NCI-H748 (cell line): ENCODE results near the gene SCIMP.
A peak's percentile ranks its signal among the peaks of the same experiment; 100 is the strongest.
"Not testable (repeated sequence)": the region's sequence is repeated elsewhere in the genome, so short reads cannot be mapped to it uniquely, and the experiment has no call there.

ENCODE experiments used
- DNase-seq: peaks from one replicate; lab custom pipeline; 2025; ENCODE audit not compliant: unreplicated experiment; lab: John Stamatoyannopoulos, UW

The SCIMP gene

DNA sequence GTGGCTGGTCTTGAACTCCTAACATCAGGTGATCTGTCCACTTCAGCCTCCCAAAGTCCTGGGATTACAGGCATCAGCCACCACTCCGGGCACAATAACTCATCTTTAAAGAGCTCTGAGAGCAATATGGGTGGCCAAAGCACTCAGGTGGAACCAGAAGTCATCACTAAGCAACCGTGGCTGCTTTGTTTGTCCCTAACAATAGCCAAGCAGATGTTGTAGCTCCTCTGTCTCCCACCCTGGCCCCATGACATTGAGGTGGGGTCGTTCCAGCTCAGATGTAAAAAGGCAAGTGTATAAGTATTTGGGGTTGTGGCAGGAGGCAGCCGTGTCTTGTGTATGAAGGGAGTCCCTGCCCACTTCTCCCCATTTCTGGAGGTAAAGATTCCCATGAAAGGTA is 3.7 kb upstream of the SCIMP start:
- DNase-seq: peak; percentile 58

DNA sequence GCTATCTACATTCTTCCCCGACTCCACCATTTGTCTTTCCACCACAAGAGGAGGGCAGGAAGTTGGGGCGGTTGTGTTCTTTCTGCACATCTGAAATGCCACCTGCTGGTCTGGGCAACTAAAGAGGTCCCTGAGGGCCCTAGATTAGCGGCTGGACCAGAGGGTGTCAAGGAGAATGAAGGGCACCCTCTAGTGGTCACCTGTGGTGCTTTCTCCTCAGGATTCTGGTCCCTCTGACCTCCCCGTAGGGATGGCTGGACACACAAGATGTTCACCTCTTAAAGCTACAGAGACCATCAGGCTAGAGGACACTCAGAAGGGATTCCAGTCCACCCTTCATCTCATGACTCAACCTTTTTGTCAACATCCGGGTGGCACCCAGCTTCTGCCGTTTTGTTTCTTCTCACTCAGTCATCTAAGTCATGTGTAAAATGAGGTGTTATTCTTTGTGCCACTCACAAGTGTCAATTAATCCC is 2.9 kb upstream of the SCIMP start:
- peak; percentile 89 for DNase-seq

DNA sequence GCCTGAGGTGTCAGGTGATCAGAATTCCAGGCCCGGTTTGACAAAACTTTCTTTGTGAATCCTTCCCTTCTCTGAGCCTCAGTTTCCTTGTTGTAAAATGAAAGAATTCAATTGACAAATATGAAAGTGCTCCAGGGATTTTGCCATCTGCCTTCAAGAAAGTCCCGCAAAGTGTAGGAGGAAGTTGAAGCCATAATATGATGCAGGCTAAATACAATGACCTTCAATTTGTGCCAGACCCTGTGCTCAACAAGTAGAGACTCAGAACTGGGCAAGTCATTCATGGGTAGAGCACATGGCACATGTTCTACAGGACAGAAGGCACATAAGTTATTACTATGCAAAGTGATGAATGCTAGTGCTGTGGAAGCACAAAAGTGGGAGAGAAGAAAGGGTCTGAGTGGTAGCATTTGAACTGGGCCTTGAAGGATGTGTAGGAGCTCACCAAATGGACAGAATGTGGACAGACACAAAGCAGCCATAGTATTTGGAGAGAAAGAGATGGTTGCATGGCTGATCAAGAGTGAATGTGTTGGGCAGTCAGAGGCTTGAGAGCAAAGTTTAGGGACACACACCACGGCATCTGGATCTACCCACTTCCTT is 2.4 kb upstream of the SCIMP start:
- DNase-seq: no peak

DNA sequence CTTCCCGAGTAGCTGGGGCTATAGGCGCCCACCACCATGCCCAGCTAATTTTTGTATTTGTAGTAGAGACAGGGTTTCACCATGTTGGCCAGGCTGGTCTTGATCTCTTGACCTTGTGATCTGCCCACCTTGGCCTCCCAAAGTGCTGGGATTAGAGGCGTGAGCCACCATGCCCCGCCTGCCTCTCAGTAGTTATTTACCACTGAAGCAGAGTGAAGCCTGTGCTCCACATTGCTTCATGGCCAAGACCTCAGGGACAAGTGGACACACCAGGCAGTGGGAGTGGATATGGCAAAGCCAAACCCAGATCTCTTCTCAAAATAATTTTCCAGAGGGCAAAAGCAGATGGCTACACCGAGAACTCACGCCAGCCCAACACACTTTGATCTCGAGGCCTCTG is 1.2 kb downstream of the SCIMP start:
- DNase-seq: not testable (repeated sequence)

DNA sequence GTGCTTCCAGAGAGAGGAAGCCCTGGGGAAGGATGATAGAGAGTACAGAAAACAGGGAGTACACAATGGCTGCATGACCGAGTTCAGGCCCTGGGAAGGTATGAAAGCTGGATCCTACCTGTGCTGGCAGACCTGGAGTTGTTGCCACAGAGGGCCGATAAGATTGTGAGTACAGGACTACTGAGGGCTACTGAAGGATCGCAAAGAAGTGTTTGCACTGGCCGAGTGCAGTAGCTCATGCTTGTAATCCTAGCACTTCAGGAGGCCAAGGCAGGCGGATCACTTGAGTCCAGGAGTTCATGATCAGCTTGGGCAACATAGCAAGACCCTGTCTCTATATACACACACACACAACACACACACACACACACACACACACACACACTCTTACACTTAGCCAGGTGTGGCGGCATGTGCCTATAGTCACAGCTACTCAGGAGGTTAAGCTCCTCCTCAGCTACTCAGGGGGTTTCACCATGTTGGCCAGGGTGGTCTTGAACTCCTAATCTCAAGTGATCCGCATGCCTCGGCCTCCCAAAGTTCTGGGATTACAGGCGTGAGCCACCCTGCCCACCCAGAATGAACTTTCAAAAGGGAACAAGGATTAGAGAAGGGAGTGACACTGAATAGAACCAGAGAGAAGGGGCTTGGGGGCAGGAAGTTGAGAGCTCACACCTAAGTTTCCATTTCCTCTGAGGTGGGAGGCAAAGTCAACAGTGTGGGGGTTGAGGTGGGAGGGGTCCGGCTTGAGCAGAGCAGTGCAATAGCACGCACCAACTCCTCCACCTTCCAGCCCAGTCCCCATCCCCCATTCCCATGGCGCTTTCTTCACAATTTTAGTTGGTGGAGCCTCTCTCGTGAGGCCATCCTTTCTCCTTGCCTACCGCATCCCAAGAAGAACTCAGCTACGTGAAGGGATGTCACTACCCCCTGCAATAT is 7.5 kb downstream of the SCIMP start:
- no peak for DNase-seq

DNA sequence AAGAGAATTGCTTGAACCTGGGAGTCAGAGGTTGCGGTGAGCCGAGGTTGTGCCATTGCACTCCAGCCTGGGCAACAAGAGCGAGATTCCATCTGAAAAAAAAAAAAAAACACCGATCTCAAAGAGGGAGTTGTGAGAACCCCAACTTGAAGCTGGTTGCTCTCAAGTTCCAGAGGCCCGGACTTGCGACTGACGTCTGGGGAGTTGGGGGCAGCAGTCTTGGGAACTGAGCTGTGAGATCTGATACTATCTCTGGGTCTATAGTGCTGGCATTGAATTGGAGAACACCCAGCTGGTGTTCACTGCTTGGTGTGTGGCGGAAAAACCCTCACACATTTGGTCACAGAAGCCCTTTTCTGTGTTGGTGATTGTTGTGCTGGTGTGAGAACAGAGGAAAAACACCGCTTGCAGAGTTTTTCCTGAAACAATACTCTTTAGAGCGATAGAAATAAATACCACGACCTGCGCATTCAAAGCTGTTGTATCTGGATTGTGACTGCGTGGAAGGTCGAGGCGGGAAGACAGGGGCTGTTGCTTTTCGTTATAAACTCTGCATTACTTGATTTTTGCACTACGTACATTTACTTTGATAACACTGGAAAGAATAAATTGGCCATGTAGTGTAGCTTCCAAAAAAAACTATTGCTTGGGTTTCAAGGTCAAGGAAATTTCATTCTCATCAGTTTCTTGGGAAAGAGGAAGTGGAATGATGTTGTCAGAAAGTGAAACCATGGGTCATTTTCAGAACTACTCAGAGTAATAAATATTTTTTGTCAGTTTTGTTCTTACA is 8.8 kb downstream of the SCIMP start:
- DNase-seq: no peak

DNA sequence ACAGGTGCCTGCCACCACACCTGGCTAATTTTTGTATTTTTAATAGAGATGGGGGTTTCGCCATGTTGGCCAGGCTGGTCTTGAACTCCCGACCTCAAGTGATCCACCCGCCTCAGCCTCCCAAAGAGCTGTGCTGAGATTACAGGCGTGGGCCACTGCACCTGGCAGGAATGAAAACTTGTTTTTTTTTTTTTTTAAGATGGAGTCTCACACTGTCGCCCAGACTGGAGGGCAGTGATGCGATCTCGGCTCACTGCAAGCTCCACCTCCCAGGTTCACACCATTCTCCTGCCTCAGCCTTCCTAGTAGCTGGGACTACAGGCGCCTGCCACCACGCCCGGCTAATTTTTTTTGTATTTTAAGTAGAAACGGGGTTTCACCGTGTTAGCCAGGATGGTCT is 12.7 kb downstream of the SCIMP start:
- DNase-seq: not testable (repeated sequence)

DNA sequence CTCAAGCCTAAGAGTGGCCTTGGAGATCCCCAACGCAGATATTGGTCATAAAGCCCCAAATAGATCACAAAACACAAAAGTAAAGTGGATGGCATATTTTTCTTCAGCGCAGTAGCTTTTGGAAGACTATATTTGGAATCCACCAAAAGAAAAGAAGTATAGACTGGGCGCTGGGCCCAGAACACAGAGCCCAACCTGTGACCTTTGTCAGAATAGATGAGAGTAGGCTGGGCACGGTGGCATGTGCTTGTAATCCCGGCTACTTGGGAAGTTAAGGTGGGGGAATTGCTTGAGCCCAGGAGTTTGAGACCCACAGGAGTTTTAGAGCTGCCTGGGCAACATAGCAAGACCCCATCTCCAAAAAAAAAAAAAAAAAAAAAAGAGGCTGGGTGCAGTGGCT is 14.6 kb downstream of the SCIMP start:
- no peak for DNase-seq

DNA sequence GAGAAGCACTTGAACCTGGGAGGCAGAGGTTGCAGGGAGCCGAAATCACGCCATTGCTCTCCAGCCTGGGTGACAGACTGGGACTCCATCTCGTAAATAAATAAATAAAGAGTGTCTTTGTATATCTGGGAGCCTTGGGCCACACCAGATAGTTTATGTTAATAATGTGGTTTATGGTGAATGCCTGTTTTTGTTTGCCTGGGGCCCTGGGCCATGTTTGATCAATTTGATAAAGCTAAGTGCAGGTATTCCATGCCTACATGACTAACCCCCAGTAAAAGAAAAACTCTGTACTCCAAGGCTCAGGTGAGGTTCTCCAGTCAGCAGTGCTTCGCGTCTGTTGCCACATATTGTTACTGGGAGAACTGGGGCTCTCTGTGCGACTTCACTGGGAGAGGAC is 15.1 kb downstream of the SCIMP start:
- DNase-seq: no peak

DNA sequence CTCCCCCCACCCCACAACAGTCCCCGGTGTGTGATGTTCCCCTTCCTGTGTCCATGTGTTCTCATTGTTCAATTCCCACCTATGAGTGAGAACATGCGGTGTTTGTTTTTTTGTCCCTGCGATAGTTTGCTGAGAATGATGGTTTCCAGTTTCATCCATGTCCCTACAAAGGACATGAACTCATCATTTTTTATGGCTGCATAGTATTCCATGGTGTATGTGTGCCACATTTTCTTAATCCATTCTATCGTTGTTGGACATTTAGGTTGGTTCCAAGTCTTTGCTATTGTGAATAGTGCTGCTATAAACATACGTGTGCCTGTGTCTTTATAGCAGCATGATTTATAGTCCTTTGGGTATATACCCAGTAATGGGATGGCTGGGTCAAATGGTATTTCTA is 17.1 kb downstream of the SCIMP start:
- not testable (repeated sequence) for DNase-seq

DNA sequence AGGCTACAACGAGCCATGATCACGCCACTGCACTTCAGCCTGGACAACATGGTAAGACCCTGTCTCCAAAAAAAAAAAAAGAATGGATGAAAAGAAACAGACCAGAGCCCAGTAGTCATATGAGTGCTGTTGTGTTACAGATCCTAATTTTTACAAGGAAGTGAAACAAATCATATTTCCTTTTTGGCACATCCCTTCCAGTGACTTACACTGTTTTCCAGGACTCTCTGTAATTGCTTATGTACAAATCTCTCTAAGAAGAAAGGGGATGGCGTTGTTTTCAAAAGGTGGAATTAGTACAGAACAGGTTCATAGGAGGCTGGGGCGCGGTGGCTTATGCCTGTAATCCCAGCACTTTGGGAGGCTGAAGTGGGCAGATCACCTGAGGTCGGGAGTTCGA is 23.2 kb downstream of the SCIMP start:
- DNase-seq: no peak

DNA sequence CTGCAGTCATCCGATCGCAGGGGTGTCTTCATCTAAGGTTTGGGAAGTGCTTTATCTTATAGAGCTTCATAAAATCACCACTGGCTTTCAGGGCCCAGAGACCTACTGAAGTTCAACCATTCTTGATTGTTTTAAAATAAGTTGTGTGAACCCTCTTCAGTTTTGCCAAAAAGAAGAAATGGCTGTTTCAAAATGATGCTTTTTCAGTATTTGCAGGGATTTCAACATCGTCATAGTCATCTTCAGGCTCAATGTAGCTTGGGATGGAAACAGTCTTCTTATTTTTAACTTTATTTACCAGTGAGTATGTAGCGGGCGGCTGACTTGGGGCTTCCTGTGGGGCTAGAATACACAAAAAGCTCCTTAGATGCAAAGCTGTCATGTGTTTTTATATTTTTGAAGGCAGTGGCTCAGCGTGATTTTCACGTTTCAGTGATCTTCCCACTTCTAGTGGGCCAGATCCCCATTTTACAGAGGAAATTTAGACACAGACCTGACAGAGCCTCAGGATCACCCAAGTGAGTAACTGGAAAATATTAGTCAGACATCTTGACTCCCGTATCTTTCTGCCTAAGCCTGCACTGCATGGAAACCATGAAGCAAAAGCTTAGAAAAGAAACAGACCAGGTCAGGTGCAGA is 23.9 kb downstream of the SCIMP start:
- DNase-seq: no peak

DNA sequence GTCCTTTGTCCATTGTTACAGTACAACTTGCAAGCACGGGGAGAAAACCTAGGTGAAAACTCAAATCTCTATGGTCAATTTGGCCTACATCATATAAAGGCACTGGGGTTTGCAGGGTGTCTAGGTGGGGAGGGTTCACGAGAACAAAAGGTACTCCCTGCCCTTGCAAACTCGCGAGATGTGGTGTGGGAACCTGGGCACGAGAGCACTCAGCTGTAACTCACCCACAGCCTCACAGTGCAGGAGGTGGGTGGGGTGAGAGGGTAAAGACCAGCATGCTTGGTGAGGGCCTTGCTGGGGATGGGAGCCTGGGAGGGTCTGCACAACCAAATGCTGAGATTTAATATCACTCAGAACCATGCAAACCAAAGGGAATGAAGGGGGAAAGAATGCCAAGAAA is 24.6 kb downstream of the SCIMP start:
- DNase-seq: no peak

DNA sequence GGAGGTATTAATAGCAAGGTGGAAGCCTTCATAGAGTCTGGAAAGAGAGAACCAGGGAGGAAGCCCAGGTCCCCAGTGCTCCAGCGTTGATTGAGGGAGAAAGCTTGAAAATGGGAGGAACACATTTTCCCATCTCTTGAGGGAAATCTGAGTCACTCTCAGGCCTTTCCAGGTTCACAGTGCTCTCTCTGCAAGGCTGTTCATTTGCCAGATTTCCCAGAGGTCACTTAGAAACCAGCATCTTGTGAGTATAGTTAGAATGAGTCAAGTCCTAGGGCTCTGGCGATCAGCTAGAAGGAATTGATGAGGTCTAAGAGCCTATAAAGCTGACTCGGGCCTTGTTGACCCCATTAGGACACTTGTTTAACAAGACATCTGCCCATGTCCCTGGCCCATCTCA is 25.3 kb downstream of the SCIMP start:
- DNase-seq: no peak

DNA sequence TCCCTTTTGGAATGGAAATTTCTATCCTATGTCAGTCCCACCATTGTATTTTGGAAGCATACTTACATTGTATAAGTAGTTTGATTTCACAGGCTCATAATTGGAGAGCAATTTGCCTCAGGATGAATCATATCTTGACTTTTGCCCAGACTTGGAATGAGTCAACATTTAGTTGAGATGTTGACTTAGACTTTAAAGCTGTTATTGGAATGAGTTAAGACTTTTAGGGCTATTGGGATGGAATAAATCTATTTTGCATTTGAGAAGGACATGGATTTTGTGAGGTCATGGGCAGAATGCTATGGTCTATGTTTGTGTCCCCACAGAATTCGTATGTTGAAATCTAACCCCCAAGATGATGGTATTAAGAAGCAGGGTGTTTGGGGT is 30.8 kb downstream of the SCIMP start:
- DNase-seq: no peak

DNA sequence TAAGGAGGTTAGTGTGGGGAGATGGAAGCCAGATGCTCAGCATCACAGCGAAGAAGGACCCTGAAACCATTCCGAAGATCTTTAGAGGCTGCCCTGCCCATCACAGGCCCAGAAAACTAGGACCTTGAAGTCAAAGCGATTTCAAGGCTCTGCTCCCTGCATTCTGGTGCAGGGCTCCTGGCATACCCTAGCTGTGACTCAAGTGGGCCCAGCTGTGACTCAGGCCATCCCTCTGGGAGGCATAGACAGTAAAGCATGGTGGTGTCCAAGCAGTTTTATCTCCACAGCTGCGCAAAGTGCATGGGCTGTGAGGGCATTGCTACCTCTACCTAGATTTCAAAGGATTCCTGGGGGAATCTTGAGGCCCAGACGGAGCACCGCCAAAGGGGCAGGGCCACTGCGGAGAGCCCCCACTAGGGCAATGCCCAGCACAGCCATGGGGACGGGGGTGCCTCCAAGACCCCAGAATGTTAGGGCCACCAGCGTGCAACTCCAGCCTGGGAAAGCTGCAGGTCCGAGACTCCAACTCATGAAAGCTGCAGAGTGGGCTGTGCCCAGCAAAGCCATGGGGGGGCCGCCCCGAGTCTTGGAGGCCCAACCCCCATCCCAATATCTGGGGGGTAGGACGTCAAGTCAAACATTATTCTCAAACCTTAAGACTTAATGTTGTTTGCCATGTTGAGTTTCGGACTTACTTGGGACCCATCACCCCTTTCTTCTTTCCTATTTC is 31.3 kb downstream of the SCIMP start:
- DNase-seq: no peak

DNA sequence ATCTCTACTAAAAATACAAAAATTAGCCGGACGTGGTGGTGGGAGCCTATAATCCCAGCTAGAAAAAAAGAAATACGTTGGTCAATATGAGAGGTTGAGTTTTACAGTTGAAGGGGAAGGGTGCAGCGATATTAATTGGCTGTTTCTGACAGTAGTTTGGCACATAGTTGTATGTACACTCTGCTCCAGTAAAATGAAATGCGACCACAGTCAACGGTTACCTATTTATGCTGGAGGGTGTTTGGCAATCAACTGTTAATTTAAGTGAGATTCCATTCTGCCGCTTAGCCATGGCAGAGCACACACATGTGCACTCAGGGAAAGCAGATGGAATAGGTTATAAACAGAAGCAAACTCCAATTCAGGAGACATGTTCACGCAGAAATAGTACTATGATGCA is 33.6 kb downstream of the SCIMP start:
- DNase-seq: no peak

DNA sequence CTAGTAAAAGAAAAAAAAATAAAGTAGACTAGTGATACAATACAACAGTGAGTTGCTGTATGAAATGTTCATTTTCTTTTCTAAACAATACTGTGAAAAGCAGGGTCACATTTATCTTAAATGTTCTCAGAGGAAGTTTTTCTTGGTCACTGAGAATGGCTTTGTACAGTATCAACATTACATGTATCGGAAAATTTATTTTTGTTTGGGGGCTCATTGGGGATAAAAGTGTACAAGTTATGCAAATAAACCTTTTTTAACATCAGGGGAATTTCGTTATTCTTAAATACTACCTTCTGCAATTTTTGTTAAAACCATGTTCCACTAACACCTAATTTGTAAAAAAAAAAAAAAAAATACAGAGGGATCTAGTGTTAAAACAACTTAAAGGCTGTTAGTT is 34.3 kb downstream of the SCIMP start:
- DNase-seq: no peak

DNA sequence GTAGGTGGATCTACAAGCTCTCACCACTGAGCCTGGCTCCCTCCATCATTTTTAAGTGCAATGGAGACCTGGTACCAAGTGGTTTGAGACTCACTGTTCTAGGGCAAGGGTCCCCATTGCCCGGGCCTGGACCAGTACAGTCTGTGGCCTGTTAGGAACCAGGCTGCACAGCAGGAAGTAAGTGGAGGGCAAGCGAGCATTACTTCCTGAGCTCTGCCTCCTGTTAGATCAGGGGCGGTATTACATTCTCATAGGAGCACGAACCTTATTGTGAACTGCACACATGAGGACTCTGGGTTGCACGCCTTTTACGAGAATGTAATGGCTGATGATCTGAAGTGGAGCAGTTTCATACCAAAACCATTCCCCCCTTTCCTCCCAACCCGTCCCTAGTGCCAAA is 36.2 kb downstream of the SCIMP start:
- DNase-seq: no peak

DNA sequence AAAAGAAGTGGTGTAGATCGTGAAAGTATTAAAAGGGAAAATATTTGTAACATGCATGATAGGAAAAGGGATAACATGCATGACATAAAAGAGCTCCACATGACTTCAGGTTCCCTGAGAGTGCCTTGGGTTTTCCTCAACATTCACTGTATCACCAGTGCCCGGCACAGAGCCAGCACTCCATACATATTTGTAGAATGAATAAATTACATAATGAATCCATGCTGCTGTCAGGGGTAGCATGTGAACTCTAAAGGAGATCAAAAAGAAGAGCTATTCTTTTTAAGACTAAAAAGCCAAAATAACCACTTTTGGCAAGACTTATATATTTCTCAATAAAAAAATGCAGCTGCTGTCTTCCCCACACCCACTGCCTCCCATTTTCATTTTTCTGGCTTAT is 40.3 kb downstream of the SCIMP start:
- no peak for DNase-seq
